OCI-LY3 (cell line): Measurements from ENCODE around the gene SLC6A15.

Experiments used
- H2AFZ ChIP-seq: fragments of 200-600, 300-600 bp; shearing (Covaris generic); 2 replicates; pipeline ENCODE4 v1.6.0; 2014; ENCODE audit warnings: antibody characterized with exemption, low read depth, low read length
- H3K27ac ChIP-seq: fragments of 200-600, 300-600 bp; sonication (generic); 2 replicates; pipeline ENCODE4 v1.5.1; 2014; ENCODE audit warnings: mild to moderate bottlenecking, low read length, moderate library complexity, mixed read lengths
- H3K27me3 ChIP-seq: fragments of 200-600, 300-600 bp; sonication (generic); 2 replicates; pipeline ENCODE4 v1.6.1; 2014; ENCODE audit warnings: low read depth, low read length, mixed read lengths
- H3K36me3 ChIP-seq: fragments of 200-600, 300-600 bp; sonication (generic); replicated peaks from 2 replicates; pipeline ENCODE3; 2014; ENCODE audit warnings: low read depth, low read length, mixed read lengths
- H3K4me1 ChIP-seq: fragments of 300-600, 200-600 bp; sonication (generic); 2 replicates; pipeline ENCODE4 v1.6.1; 2014; ENCODE audit warnings: low read length, mixed read lengths
- H3K4me2 ChIP-seq: fragments of 200-600, 300-600 bp; sonication (generic); 2 replicates; pipeline ENCODE4 v1.6.1; 2014; ENCODE audit warnings: low read length, mixed read lengths
- H3K4me3 ChIP-seq: fragments of 300-600, 200-600 bp; sonication (generic); 2 replicates; pipeline ENCODE4 v1.5.1; 2014; ENCODE audit warnings: antibody characterized with exemption, mild to moderate bottlenecking, low read length, moderate library complexity
- H3K79me2 ChIP-seq: fragments of 300-600, 200-600 bp; shearing (Covaris generic); 2 replicates; pipeline ENCODE4 v1.6.1; 2014; ENCODE audit warnings: mild to moderate bottlenecking, low read length, mixed read lengths
- H3K9ac ChIP-seq: fragments of 300-600, 200-600 bp; shearing (Covaris generic); 2 replicates; pipeline ENCODE4 v1.6.0; 2014; ENCODE audit warnings: mild to moderate bottlenecking, low read length, moderate library complexity
- H3K9me3 ChIP-seq: fragments of 200-600, 300-600 bp; shearing (Covaris generic); 2 replicates; pipeline ENCODE4 v1.6.1; 2014; ENCODE audit warnings: low read length, mixed read lengths; ENCODE audit not compliant: insufficient read depth
- H4K20me1 ChIP-seq: fragments of 200-600, 300-600 bp; sonication (generic); 2 replicates; pipeline ENCODE4 v1.6.1; 2016; ENCODE audit warnings: low read length, mixed read lengths; ENCODE audit not compliant: insufficient read depth
- EZH2phosphoT487 ChIP-seq: fragments of 200-600 bp; shearing (Covaris generic); IDR thresholded peaks from 2 replicates; pipeline ENCODE4 v1.6.1; 2018; ENCODE audit warnings: antibody characterized with exemption, mixed run types, low read depth
- TF ChIP-seq, protein P1 (sequence below): fragments of 200-600, 300-600 bp; sonication (generic); IDR thresholded peaks from 2 replicates; pipeline ENCODE4 v1.5.1; 2014; ENCODE audit warnings: antibody characterized with exemption, low read length, low read depth

Gene SLC6A15

DNA sequence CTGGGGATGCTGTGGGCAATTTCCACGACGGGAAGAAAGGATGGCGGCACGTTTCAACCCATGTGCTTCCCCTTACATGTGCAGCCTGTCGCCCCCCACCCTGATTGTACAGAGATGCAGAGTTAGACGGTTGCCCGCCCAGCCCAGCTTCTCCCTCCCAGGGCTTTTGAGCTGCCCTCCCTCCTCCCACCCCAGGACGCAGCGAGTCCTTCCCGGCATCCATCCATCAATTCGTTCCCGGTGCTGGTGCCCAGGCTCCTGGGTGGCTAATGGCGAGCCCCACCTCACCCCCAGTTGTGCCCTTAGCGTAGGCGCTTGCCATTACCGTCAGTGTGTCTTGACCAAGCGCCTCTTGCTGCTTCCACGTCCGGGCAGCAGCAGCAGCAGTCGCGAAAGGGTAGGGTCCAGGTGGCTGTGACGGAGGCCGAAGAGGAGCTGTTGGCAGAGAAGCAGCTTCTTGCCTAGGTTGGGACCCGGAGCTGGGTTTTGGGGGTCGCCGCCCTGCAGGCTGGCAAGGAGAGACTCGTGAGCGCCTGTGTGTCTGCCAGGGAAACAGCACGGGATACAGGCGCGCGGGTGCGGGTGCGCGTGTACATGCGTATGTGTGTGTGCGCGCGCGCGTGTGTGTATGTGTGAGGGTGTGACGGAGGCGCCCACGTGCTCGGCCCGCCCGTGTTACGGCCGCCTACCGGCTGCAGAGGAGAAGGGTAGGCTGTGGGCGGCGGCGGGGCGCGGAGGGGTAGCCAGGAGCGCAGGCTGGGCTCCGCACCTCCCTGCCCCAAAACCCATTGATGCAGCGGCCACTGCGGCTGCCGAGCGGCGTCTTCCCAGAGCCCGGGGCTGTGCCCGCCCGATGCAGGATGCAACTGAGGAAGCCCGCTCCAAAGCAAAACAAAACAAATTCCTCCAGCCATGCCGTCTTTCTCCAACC lies at the start of gene SLC6A15:
Gene SLC6A15, minus strand, starts transcription at position 602 of the 931 bp plus-strand sequence. CDS start 20,679 bp downstream, outside the sequence.
- Histone ChIP-seq H3K27ac (no peak within 1 kb of the TSS), H2AFZ (no peak within 1 kb of the TSS), H3K79me2 (no peaks in the 10 kb centered on the region), H3K4me1 (no peaks in the 10 kb centered on the region), H3K9me3 (no peaks in the 10 kb centered on the region), H3K27me3 (no peaks in the 10 kb centered on the region), H3K36me3 (no peaks in the 10 kb centered on the region), H3K9ac (no peak within 1 kb of the TSS), H3K4me2 (no peak within 1 kb of the TSS), H3K4me3 (no peak within 1 kb of the TSS), H4K20me1 (no peaks in the 10 kb centered on the region)
- no peak for TF ChIP-seq EZH2phosphoT487

DNA sequence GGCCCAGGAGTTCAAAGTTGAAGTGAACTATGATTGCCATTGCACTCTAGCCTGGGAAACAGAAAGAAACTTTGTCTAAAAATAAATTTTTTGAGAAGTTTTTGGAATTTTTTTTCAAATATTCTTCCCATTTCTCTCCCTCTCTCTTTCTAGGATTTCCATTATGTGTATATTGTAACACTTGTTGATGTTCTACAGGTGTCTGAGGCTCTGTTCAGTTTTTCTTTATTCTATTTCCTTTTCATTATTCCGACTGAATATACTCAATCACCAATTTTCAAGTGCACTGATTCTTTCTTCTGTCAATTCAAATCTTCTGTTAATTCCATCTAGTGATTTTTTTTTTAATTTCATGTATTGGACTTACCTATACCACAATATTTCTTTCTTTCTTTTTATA lies 48.3 kb upstream of the SLC6A15 start:
- Histone ChIP-seq H3K36me3 (no peaks in the 10 kb centered on the region), H3K79me2 (no peaks in the 10 kb centered on the region), H3K9me3 (no peaks in the 10 kb centered on the region), H3K4me3 (no peak overlapping the region), H3K4me1 (no peaks in the 10 kb centered on the region), H3K4me2 (no peak overlapping the region), H4K20me1 (no peaks in the 10 kb centered on the region), H3K9ac (no peak overlapping the region), H3K27ac (no peak overlapping the region), H2AFZ (no peak overlapping the region), H3K27me3 (no peaks in the 10 kb centered on the region)
- TF ChIP-seq EZH2phosphoT487, result no peak
- TF ChIP-seq, protein P1, sequence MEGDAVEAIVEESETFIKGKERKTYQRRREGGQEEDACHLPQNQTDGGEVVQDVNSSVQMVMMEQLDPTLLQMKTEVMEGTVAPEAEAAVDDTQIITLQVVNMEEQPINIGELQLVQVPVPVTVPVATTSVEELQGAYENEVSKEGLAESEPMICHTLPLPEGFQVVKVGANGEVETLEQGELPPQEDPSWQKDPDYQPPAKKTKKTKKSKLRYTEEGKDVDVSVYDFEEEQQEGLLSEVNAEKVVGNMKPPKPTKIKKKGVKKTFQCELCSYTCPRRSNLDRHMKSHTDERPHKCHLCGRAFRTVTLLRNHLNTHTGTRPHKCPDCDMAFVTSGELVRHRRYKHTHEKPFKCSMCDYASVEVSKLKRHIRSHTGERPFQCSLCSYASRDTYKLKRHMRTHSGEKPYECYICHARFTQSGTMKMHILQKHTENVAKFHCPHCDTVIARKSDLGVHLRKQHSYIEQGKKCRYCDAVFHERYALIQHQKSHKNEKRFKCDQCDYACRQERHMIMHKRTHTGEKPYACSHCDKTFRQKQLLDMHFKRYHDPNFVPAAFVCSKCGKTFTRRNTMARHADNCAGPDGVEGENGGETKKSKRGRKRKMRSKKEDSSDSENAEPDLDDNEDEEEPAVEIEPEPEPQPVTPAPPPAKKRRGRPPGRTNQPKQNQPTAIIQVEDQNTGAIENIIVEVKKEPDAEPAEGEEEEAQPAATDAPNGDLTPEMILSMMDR, result no peak

DNA sequence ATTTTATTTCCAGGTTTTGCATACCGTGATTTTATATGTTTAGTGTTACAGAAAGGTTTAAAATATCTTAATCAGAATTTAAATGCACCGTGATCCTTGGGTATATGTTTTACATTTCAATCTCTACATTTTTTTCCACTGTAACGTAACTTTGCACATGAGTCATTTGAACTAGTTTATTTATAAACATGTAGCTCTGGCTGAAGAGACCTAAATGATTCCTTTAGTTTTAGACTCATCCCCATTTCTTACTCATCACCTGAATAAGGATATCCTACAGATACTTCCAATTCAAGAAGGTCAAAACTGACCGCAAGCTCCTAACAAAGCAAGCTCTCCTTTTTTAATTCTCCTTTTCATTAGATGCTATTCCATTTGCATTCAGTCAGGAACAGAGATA lies 42.7 kb upstream of the SLC6A15 start:
- TF ChIP-seq, protein P1, result no peak
- no peak for TF ChIP-seq EZH2phosphoT487
- Histone ChIP-seq H3K27me3 (no peaks in the 10 kb centered on the region), H3K36me3 (no peaks in the 10 kb centered on the region), H3K79me2 (no peaks in the 10 kb centered on the region), H4K20me1 (no peaks in the 10 kb centered on the region), H3K9ac (no peak overlapping the region), H3K4me2 (no peak overlapping the region), H3K4me3 (no peak overlapping the region), H2AFZ (no peak overlapping the region), H3K27ac (no peak overlapping the region), H3K4me1 (no peaks in the 10 kb centered on the region), H3K9me3 (no peaks in the 10 kb centered on the region)

DNA sequence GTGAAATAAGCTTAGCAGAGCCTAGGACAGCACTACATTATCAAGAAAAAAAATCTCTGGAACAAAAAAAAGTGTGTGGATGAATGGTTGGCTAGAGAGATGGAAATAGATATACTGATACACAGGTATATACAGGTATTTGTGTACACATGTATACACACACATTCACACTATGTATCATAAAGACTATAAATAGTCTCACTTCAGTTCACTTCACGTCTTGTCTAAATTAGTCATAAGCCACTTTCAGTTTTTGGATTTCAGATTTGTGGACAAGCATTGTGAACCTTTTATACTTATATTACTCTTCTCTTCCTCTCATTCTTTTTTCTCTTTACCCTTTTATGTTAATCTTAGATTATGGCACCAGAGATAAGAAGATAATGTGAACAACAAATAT lies 41.8 kb upstream of the SLC6A15 start:
- TF ChIP-seq, protein P1, result no peak
- TF ChIP-seq EZH2phosphoT487, result no peak
- Histone ChIP-seq H3K4me2 (no peak overlapping the region), H4K20me1 (no peaks in the 10 kb centered on the region), H3K4me1 (no peaks in the 10 kb centered on the region), H3K4me3 (no peak overlapping the region), H3K9me3 (no peaks in the 10 kb centered on the region), H3K9ac (no peak overlapping the region), H3K27ac (no peak overlapping the region), H3K36me3 (no peaks in the 10 kb centered on the region), H3K27me3 (no peaks in the 10 kb centered on the region), H3K79me2 (no peaks in the 10 kb centered on the region), H2AFZ (no peak overlapping the region)
